Activated naive CD4-positive, alpha-beta T cell treated with anti-CD3 and anti-CD28 coated beads for 36 hours (primary cell): ENCODE results near the gene EZR. TPM values are rescaled to one million over a fixed set of nuclear protein-coding genes. Genes with fewer than 3 reads are reported as not detected.
A peak's percentile ranks its signal among the peaks of the same experiment; 100 is the strongest.

ENCODE experiments used
- CTCF ChIA-PET: fragments of 350-600 bp; sonication (Branson Sonifier 250); formaldehyde crosslinking; loops from one replicate; lab custom pipeline; 2021; ENCODE audit warnings: antibody characterized with exemption; lab: Charles Lee
- DNase-seq: peaks from one replicate; pipeline ENCODE4 v3.0.0-alpha.2; 2020
- H3K27ac Mint-ChIP-seq: one replicate; pipeline ENCODE4 v1.8.0; 2021; ENCODE audit warnings: mild to moderate bottlenecking, mixed read lengths
- H3K27me3 Mint-ChIP-seq: one replicate; pipeline ENCODE4 v1.8.0; 2021; ENCODE audit warnings: low read depth, mixed read lengths
- H3K36me3 Mint-ChIP-seq: one replicate; pipeline ENCODE4 v1.8.0; 2021; ENCODE audit warnings: low read depth, mixed read lengths
- H3K4me1 Mint-ChIP-seq: one replicate; pipeline ENCODE4 v1.8.0; 2021; ENCODE audit warnings: low read depth, mixed read lengths
- H3K4me3 Mint-ChIP-seq: one replicate; pipeline ENCODE4 v1.8.0; 2021; ENCODE audit warnings: mild to moderate bottlenecking, moderate library complexity, mixed read lengths
- H3K9me3 Mint-ChIP-seq: one replicate; pipeline ENCODE4 v1.8.0; 2021; ENCODE audit warnings: mixed read lengths
- intact Hi-C: fragments of 100-400 bp; cut with micrococcal nuclease; formaldehyde crosslinking; loops from one replicate; pipeline ENCODE4 v1.15.1; 2023
- total RNA-seq, 2 experiments: library from RNA; stranded (reverse); gene quantifications; one replicate each; pipeline ENCODE4 v1.2.3, GENCODE V29; 2021

Gene EZR
- total RNA-seq, 2 experiments from 2014 or later: 229 to 230 TPM

- intact Hi-C loops: no loop called here
- H3K27me3 Mint-ChIP-seq: no peaks in the 10 kb centered on the region
- H3K36me3 Mint-ChIP-seq: peaks cover 71% of the 10 kb centered on the region
- no peak for DNase-seq
- CTCF ChIA-PET: interaction anchor here (1.4 to 1.5 kb wide), 2 partner anchors 205 to 208 kb away, joined by 3 to 5 read pairs; no protein-coding TSS in a partner anchor
- H3K9me3 Mint-ChIP-seq: no peaks in the 10 kb centered on the region
- no peak overlapping the region for H3K4me3 Mint-ChIP-seq
- peaks cover 14% of the 10 kb centered on the region for H3K4me1 Mint-ChIP-seq
- H3K27ac Mint-ChIP-seq: peak overlapping the region; percentile 62
Measured at GRCh38 chr6:158766621-158767455, 52.3 kb downstream of the EZR start.

GRCh38 chr6:158765499-158766068, 53.6 kb downstream of the EZR start:
- no peak for DNase-seq
- Mint-ChIP-seq H3K27me3 (no peaks in the 10 kb centered on the region), H3K36me3 (peaks cover 60% of the 10 kb centered on the region), H3K4me3 (no peak overlapping the region), H3K4me1 (peaks cover 5% of the 10 kb centered on the region), H3K9me3 (no peaks in the 10 kb centered on the region), H3K27ac (peak overlapping the region; percentile 78)
- CTCF ChIA-PET: interaction anchor here (1.3 kb wide), 1 partner anchor 62 kb away, joined by 3 read pairs; no protein-coding TSS in a partner anchor
- intact Hi-C loops: no loop called here

- Mint-ChIP-seq H3K27me3 (no peaks in the 10 kb centered on the region), H3K27ac (peak overlapping the region; percentile 78), H3K4me3 (no peak overlapping the region), H3K9me3 (no peaks in the 10 kb centered on the region), H3K36me3 (peaks cover 54% of the 10 kb centered on the region), H3K4me1 (peaks cover 3% of the 10 kb centered on the region)
- intact Hi-C loops: no loop called here
- no peak for DNase-seq
- CTCF ChIA-PET: interaction anchor here (1.3 kb wide), 1 partner anchor 62 kb away, joined by 3 read pairs; no protein-coding TSS in a partner anchor
Measured at GRCh38 chr6:158764926-158765325, 54.2 kb downstream of the EZR start.

GRCh38 chr6:158764183-158764849, 54.9 kb downstream of the EZR start:
- H3K27me3 Mint-ChIP-seq: no peaks in the 10 kb centered on the region
- CTCF ChIA-PET: interaction anchor here (1.3 kb wide), 1 partner anchor 61 kb away, joined by 3 read pairs; no protein-coding TSS in a partner anchor
- intact Hi-C loops: no loop called here
- H3K9me3 Mint-ChIP-seq: no peaks in the 10 kb centered on the region
- H3K27ac Mint-ChIP-seq: peak overlapping the region; percentile 78
- H3K4me3 Mint-ChIP-seq: no peak overlapping the region
- no peak for DNase-seq
- H3K36me3 Mint-ChIP-seq: peaks cover 50% of the 10 kb centered on the region
- no peaks in the 10 kb centered on the region for H3K4me1 Mint-ChIP-seq

- intact Hi-C loops: no loop called here
- peak overlapping the region; percentile 78 for H3K27ac Mint-ChIP-seq
- DNase-seq: no peak
- H3K4me3 Mint-ChIP-seq: no peak overlapping the region
- H3K4me1 Mint-ChIP-seq: no peaks in the 10 kb centered on the region
- H3K36me3 Mint-ChIP-seq: peaks cover 50% of the 10 kb centered on the region
- CTCF ChIA-PET: no interaction called here
- H3K27me3 Mint-ChIP-seq: no peaks in the 10 kb centered on the region
- no peaks in the 10 kb centered on the region for H3K9me3 Mint-ChIP-seq
Measured at GRCh38 chr6:158763434-158764182, 55.6 kb downstream of the EZR start.

- H3K4me1 Mint-ChIP-seq: no peaks in the 10 kb centered on the region
- no peaks in the 10 kb centered on the region for H3K9me3 Mint-ChIP-seq
- H3K27me3 Mint-ChIP-seq: no peaks in the 10 kb centered on the region
- intact Hi-C loops: no loop called here
- peak overlapping the region; percentile 34 for H3K27ac Mint-ChIP-seq
- peaks cover 47% of the 10 kb centered on the region for H3K36me3 Mint-ChIP-seq
- CTCF ChIA-PET: no interaction called here
- no peak for DNase-seq
- no peak overlapping the region for H3K4me3 Mint-ChIP-seq
Measured at GRCh38 chr6:158762787-158763433, 56.3 kb downstream of the EZR start.

GRCh38 chr6:158761746-158762145, 57.4 kb downstream of the EZR start:
- Mint-ChIP-seq H3K36me3 (peaks cover 46% of the 10 kb centered on the region), H3K9me3 (no peaks in the 10 kb centered on the region), H3K4me3 (no peak overlapping the region), H3K27me3 (no peaks in the 10 kb centered on the region), H3K4me1 (no peaks in the 10 kb centered on the region), H3K27ac (no peak overlapping the region)
- CTCF ChIA-PET: no interaction called here
- intact Hi-C loops: no loop called here
- no peak for DNase-seq

- intact Hi-C loops: no loop called here
- no peak overlapping the region for H3K27ac Mint-ChIP-seq
- H3K4me3 Mint-ChIP-seq: no peak overlapping the region
- H3K4me1 Mint-ChIP-seq: no peaks in the 10 kb centered on the region
- H3K36me3 Mint-ChIP-seq: peaks cover 41% of the 10 kb centered on the region
- H3K9me3 Mint-ChIP-seq: no peaks in the 10 kb centered on the region
- CTCF ChIA-PET: no interaction called here
- DNase-seq: no peak
- no peaks in the 10 kb centered on the region for H3K27me3 Mint-ChIP-seq
Measured at GRCh38 chr6:158760618-158761250, 58.4 kb downstream of the EZR start.

- H3K27me3 Mint-ChIP-seq: no peaks in the 10 kb centered on the region
- no peaks in the 10 kb centered on the region for H3K4me1 Mint-ChIP-seq
- CTCF ChIA-PET: interaction anchor here (0.7 kb wide), 1 partner anchor 19 kb away, joined by 3 read pairs; no protein-coding TSS in a partner anchor
- no peaks in the 10 kb centered on the region for H3K9me3 Mint-ChIP-seq
- no peak overlapping the region for H3K4me3 Mint-ChIP-seq
- H3K36me3 Mint-ChIP-seq: peaks cover 40% of the 10 kb centered on the region
- no peak for DNase-seq
- no peak overlapping the region for H3K27ac Mint-ChIP-seq
- intact Hi-C loops: no loop called here
Measured at GRCh38 chr6:158759966-158760617, 59.1 kb downstream of the EZR start.

- H3K9me3 Mint-ChIP-seq: no peaks in the 10 kb centered on the region
- CTCF ChIA-PET: no interaction called here
- peaks cover 38% of the 10 kb centered on the region for H3K36me3 Mint-ChIP-seq
- DNase-seq: no peak
- no peak overlapping the region for H3K27ac Mint-ChIP-seq
- no peaks in the 10 kb centered on the region for H3K27me3 Mint-ChIP-seq
- H3K4me3 Mint-ChIP-seq: no peak overlapping the region
- intact Hi-C loops: no loop called here
- H3K4me1 Mint-ChIP-seq: no peaks in the 10 kb centered on the region
Measured at GRCh38 chr6:158758941-158759479, 60.2 kb downstream of the EZR start.

- Mint-ChIP-seq H3K27ac (no peak overlapping the region), H3K27me3 (no peaks in the 10 kb centered on the region), H3K36me3 (peaks cover 35% of the 10 kb centered on the region), H3K9me3 (no peaks in the 10 kb centered on the region), H3K4me3 (no peak overlapping the region), H3K4me1 (no peaks in the 10 kb centered on the region)
- no peak for DNase-seq
- CTCF ChIA-PET: no interaction called here
- intact Hi-C loops: no loop called here
Measured at GRCh38 chr6:158758451-158758860, 60.7 kb downstream of the EZR start.
